Measurements from ENCODE around the gene TMEM247. TPM values are rescaled to one million over a fixed set of nuclear protein-coding genes. Genes with fewer than 3 reads are reported as not detected.

TMEM247 gene
- total RNA-seq, 4 donors from 2014 or later = not detected

GRCh38 chr2:46435353-46435752 lies 44.0 kb upstream of the TMEM247 start:
- no peak overlapping the region for H3K4me3 ChIP-seq (replicated peaks in 1 of 3)
- intact Hi-C loops (cut with DNase I) = no loop called here
- no peak for DNase-seq
- H3K27ac ChIP-seq = no peak overlapping the region
- H3K27me3 ChIP-seq = no peaks in the 10 kb centered on the region
- TF ChIP-seq CTCF (IDR thresholded peaks at IDR 0.05) = no peak
- no peak for TF ChIP-seq POLR2A (IDR thresholded peaks at IDR 0.05)
- H3K36me3 ChIP-seq = no peaks in the 10 kb centered on the region
- H3K4me1 ChIP-seq = peaks cover 0 to 6% of the 10 kb centered on the region in 2 donors
- H3K9me3 ChIP-seq = no peaks in the 10 kb centered on the region

- H3K27ac ChIP-seq = no peak overlapping the region
- TF ChIP-seq POLR2A (IDR thresholded peaks at IDR 0.05) = no peak
- TF ChIP-seq CTCF (IDR thresholded peaks at IDR 0.05) = no peak
- DNase-seq = no peak
- no peak overlapping the region for H3K4me3 ChIP-seq (replicated peaks in 1 of 3)
- no peaks in the 10 kb centered on the region for H3K27me3 ChIP-seq
- H3K9me3 ChIP-seq = no peaks in the 10 kb centered on the region
- H3K36me3 ChIP-seq = no peaks in the 10 kb centered on the region
- 54 to 57% methylated on average over 4 of the region's 4 CpGs for WGBS, 2 donors
- peaks cover 0 to 6% of the 10 kb centered on the region in 2 donors for H3K4me1 ChIP-seq
- intact Hi-C loops (cut with DNase I) = no loop called here
Observed at GRCh38 chr2:46435796-46436360, 43.5 kb upstream of the TMEM247 start.

GRCh38 chr2:46436800-46437199 lies 42.6 kb upstream of the TMEM247 start:
- H3K27ac ChIP-seq = no peak overlapping the region
- H3K36me3 ChIP-seq = no peaks in the 10 kb centered on the region
- no peak for DNase-seq
- H3K4me3 ChIP-seq (replicated peaks in 1 of 3) = no peak overlapping the region
- peaks cover 0 to 6% of the 10 kb centered on the region in 2 donors for H3K4me1 ChIP-seq
- no peaks in the 10 kb centered on the region for H3K27me3 ChIP-seq
- H3K9me3 ChIP-seq = no peaks in the 10 kb centered on the region
- no peak for TF ChIP-seq POLR2A (IDR thresholded peaks at IDR 0.05)
- no peak for TF ChIP-seq CTCF (IDR thresholded peaks at IDR 0.05)
- intact Hi-C loops (cut with DNase I) = no loop called here

- Histone ChIP-seq H3K36me3 (no peaks in the 10 kb centered on the region), H3K4me3 (replicated peaks in 1 of 3) (no peak overlapping the region), H3K27ac (no peak overlapping the region), H3K4me1 (peaks cover 0 to 6% of the 10 kb centered on the region in 2 donors), H3K9me3 (no peaks in the 10 kb centered on the region), H3K27me3 (no peaks in the 10 kb centered on the region)
- 88 to 92% methylated on average over 1 of the region's 1 CpG for WGBS, 2 donors
- TF ChIP-seq CTCF (IDR thresholded peaks at IDR 0.05) = no peak
- TF ChIP-seq POLR2A (IDR thresholded peaks at IDR 0.05) = no peak
- intact Hi-C loops (cut with DNase I) = no loop called here
- no peak for DNase-seq
Observed at GRCh38 chr2:46438102-46438501, 41.3 kb upstream of the TMEM247 start.

- Histone ChIP-seq H3K36me3 (no peaks in the 10 kb centered on the region), H3K9me3 (no peaks in the 10 kb centered on the region), H3K4me1 (peaks cover 0 to 6% of the 10 kb centered on the region in 2 donors), H3K4me3 (replicated peaks in 1 of 3) (no peak overlapping the region), H3K27ac (no peak overlapping the region), H3K27me3 (no peaks in the 10 kb centered on the region)
- intact Hi-C loops (cut with DNase I) = no loop called here
- DNase-seq = no peak
- 81 to 91% methylated on average over 2 of the region's 2 CpGs for WGBS, 2 donors
- TF ChIP-seq CTCF (IDR thresholded peaks at IDR 0.05) (no peak), POLR2A (IDR thresholded peaks at IDR 0.05) (no peak)
Observed at GRCh38 chr2:46438794-46439193, 40.6 kb upstream of the TMEM247 start.
